GM19025 (cell line): ENCODE data around the gene MEGF11.
"Not testable (repeated sequence)": the region's sequence is repeated elsewhere in the genome, so short reads cannot be mapped to it uniquely, and the experiment has no call there.

ENCODE experiments used
- ATAC-seq: cut with Tn5 transposase; IDR thresholded peaks from one replicate; pipeline ENCODE4 v1.9.1; 2021; ENCODE audit warnings: mild to moderate bottlenecking, low read depth, moderate library complexity; ENCODE audit not compliant: unreplicated experiment

MEGF11 gene

DNA sequence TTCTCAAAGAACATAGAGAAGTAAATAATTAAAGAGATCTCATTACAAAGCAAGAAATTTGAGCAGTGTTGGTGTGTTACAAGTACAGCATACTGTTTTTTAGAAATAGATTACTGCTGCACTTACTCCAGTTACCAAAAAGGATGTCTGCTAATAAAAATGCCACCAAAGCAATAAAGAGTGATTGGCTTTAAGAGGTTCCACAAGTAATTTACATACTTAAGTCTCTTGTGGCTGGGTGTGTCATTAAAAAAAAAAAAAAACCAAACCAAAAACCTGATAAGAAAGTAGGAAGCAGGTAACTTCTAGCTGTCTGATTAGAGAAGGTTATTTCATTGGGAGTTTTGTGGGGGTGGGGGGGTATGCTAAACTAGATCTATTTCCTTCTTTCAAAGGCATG is 369.0 kb downstream of the MEGF11 start:
- ATAC-seq, result no peak

DNA sequence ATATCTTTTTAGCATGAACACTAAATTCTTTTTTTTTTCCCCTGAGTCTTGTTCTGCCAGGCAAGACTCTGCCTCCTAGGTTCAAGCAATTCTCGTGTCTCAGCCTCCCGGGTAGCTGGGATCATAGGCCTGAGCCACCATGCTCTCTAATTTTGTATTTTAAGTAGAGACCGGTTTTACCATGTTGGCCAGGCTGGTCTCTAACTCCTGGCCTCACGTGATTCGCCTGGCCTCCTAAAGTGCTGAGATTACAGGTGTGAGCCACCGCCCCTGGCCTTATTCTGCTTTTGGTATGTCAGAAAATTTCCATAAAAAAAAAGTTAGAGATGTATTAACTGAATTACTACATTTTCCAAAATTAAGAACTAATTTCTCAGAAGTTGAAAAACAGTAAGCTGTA is 370.0 kb downstream of the MEGF11 start:
- ATAC-seq, result no peak

DNA sequence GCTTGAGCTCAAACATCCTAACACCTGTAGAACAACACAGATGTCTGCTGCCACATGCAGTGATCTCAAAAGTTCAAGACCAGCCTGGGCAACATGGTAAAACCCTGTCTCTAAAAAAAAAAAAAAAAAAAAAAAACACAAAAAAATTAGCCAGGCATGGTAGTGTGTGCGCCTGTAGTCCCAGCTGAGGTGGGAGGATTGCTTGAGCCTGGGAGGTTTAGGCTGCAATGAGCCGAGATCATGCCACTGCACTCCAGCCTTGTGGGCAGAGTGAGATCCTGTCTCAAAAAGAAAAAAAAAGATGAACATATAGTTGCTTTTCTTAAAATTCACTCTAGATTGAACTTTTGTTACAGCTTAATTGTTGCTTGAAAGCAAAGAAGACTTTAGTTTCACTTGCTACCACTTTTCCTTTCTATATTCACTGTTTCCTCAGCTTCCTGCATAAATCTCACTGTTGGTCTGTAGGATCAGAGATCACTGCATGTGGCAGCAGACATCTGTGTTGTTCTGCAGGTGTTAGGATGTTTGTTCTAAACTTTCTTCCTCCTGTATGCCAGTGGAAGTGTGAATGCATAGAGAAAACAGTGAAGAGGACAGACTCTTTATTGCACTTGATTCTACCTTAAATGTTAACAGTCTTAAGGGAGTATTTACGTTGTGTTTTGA is 371.6 kb downstream of the MEGF11 start:
- ATAC-seq, result no peak

DNA sequence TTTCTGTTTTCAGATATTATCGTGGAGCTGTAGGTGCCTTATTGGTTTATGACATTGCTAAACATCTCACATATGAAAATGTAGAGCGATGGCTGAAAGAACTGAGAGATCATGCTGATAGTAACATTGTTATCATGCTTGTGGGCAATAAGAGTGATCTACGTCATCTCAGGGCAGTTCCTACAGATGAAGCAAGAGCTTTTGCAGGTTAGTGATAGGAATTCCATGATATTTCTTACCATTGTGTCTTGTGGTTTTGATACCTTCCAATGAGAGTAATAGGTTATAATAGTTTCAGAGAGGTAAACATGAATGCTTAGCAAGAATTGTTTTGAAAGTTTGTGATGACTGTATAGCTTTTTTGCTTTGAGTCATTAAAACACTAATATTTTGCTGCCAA is 375.8 kb downstream of the MEGF11 start:
- ATAC-seq, result no peak

DNA sequence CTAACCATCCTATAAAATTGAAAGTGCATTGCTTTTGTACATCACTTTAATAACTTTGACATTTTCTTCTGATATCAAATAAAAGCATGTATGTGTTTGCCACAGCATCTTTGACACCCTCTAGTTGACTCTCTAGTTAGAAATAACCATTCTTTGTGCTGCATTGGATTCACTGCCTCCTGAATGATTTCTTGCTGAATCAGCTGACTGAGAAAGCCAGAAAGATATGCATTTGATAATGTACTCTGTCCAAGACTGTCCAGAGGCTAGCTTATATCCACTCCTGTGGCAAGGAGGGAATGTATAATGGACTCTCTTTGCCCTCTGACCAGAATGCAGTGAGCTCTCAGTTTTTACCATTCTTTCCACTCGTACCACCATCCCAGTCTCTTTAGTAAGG is 378.1 kb downstream of the MEGF11 start:
- no peak for ATAC-seq

DNA sequence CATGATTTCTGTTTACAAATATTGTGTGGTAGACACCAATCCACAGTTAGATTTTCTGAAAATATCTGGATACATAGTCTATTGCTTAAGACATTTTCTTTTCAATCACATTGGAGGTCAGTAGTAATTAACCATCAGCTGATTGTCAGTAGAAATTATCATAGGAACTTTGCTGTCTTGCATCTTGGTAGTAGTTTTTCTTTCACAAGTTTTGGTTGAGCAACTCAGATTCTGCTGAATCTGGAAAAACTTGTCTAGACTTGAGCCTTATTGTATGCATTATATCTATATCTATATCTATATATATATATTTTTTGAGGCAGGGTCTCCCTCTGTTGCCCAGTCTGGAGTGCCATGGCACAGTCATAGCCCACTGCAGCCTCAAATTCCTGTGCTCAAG is 380.3 kb downstream of the MEGF11 start:
- no peak for ATAC-seq

DNA sequence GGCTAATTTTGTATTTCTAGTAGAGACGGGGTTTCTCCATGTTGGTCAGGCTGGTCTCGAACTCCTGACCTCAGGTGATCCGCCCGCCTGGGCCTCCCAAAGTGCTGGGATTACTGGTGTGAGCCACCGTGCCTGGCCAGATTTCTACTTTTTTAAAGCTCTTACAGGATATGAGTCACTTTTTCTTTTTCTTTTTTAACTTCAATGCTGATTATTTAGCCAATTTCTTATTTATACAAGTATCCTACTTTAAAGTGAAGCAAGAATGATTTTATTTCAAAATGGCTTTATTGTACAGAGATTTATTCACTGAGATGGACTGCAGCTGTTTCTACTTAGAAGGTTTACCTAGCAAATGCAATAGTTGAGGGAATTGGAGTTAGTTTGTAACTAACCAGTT is 381.0 kb downstream of the MEGF11 start:
- ATAC-seq, result not testable (repeated sequence)

DNA sequence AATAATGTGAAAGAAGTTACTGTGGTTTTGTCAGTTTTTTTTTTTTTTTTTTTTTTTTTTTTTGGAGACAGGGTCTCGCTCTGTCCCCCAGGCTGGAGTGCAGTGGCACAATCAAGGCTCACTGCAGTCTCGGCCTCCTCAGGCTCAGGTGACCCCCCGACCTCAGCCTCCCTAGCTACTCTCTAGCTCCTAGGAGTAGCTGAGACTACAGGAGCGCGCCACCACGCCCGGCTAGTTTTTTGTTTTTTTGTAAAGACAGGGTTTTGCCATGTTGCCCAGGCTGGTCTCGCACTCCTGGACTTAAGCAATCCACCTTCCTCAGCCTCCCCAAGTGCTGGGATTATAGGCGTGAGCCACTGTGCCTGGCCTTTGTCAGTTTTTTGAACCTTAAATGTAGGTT is 381.7 kb downstream of the MEGF11 start:
- ATAC-seq, result not testable (repeated sequence)

DNA sequence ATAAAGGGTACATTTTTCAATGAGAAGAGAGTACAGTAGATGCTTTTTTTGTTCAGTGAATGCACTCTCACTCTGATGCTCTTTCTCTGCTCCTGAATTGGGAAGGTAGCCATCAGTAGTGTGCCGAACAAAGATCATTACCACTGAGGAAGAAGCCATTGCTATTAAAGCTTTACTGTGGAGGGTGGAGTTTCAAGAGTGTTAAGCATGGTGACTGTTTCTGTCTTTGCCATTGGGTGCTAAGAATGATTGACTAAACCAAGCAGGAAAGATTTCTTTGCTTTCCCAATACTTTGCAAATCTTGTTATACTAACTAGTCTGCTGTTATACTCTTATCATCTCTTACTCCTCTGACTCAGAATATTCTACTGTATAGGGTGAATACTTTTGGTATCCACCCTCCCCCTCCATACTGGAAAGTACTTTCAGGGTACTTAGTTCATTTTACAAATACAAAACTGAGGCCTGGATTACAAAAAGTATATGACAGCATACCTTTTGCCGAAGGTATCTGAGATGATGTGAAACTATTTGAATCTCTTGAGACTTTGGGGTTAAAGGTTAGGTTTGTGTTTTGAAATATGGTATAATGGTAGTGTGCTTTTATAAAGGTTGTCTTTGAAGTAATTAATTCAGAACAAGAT is 382.5 kb downstream of the MEGF11 start:
- ATAC-seq, result no peak

DNA sequence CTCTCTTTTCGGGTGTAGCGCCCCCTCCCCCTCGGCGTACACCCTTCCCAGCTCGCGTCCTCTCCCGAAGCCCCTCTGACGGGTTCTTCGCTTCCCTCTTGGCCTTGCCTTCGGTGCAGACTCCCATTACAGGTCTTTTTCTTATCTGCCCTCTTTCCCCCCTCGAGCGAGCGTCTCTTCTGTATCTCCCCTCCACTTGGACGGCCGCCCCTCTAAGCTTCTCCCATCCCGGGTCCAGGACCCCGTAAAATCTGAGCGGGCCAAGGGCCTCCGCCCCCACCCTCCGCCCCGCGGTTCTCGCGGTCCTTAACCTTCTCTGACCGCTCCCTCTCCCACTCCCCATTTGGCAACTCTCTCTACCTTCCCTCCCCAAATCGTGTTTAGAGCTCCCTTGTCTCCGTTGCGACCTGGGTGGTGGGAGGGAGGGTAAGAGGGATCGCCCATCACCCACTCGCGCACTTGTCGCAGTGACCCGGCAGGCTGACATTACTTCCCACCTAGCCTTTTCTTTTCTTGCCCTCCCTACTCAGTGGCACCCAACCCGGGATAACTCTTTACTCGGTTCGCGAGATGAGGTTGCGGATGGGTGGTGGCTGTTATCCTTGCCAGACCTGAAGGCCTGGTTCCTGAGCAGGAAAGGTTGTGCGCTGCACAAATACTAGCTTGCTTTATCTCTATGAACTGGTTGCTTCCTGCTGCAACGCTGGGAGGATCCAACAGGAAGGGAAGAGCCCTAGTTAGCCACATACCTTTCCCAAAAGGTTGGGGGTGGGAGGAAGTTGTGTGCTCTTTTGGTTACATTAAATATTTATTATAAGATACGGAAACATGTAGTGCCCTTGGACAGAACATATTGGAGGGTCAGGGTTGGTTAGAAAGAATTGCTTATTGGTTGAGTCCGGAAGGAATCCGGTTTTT is 383.3 kb downstream of the MEGF11 start:
- no peak for ATAC-seq

DNA sequence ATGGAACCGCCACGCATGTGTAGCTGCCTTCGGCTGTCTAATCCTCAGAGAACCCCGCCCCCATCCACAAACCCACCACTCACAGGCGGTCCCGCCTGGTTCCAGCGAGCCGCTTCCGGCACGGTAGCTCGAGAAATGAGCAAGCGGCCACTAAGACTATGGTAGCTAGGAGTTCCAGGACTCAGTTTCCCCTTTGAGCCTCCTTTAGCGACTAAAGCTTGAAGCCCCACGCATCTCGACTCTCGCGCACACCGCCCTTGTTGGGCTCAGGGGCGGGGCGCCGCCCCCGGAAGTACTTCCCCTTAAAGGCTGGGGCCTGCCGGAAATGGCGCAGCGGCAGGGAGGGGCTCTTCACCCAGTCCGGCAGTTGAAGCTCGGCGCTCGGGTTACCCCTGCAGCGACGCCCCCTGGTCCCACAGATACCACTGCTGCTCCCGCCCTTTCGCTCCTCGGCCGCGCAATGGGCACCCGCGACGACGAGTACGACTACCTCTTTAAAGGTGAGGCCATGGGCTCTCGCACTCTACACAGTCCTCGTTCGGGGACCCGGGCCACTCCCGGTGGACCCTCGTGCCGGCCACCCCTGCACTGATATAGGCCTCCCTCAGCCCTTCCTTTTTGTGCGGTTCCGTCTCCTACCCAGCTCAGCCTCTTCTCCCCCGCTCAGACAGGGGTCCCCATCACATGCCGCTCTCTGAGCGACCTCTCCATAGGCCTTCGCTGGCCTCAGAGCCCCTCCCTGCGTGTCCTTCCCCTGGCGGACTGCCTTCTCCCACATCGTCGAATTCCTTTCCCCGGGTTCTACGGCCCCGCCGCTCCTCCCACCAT is 384.2 kb downstream of the MEGF11 start, which contains the start of gene RAB11A:
TSS of gene RAB11A (plus strand) at position 366 of the 828 bp plus-strand sequence. CDS start at position 461, 95 bp downstream.
- peak; percentile 88 for ATAC-seq

DNA sequence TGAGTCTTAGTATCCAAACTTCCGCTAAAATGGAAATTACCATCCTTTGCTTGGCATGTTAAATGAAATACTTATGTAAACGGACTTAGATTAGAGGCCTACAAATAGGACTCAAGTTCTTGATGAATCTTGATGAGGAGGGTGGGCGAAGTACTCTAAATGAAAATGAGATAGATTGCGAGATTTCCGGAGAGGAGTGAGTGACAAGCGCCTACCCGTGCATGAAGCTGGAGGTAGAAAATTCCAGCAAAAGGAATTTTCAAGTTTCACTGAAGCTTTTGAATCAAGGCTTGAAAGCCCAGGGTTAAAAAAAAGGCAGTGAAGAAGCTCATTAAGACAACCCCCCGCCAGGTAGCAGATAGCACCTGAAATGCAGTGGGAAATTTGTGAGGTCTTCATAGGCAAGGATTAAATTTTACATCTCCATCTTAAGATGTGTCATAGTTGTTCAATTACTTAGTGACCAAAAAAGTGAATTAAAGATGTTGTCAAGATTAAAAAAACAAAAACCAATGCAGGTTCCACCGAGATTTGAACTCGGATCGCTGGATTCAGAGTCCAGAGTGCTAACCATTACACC is 384.9 kb downstream of the MEGF11 start:
- no peak for ATAC-seq

DNA sequence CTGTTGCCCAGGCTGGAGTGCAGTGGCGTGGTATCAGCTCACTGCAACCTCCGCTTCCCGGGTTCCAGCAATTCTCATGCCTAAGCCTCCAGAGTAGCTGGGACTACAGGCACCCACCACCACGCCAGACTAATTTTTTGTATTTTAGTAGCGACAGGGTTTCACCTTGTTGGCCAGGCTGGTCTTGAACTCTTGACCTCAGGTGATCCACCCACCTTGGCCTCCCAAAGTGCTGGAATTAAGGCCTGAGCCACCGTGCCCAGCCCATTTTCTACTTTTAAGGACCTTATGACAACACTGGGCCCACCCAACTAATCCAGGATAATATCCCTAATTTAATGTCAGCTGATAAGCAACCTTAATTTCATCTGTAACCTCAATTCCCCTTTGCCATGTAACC is 385.6 kb downstream of the MEGF11 start:
- not testable (repeated sequence) for ATAC-seq

DNA sequence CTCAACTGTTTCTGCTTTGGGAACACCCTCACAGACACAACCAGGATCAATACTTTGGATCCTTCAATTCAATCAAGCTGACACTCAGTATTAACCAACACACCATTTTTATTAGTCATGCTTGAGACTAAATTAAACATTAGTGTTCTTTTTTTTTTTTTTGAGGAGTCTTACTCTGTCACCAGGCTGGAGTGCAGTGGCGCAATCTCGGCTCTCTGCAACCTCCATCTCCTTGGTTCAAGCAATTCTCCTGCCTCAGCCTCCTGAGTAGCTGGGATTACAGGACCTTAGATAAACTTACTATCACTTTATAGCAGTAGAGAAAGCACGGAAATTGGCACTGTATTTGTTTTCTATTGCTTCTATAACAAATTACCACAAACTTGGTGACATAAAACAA is 386.3 kb downstream of the MEGF11 start:
- no peak for ATAC-seq

DNA sequence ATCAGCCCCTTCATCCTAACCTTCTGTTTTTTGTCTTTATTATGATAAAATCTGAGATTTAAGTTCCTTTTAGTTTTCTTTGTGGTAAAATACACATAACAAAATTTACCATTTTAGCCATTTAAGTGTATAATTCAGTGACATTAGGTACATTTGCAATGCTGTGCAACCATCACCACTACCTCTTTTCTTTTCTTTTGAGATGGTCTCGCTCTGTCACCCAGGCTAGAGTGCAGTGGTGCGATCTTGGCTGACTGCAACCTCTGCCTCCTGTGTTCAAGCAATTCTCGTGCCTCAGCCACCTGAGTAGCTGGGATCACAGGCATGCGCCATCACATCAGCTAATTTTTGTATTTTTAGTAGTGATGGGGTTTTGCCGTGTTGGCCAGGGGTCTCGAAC is 390.4 kb downstream of the MEGF11 start:
- no peak for ATAC-seq

DNA sequence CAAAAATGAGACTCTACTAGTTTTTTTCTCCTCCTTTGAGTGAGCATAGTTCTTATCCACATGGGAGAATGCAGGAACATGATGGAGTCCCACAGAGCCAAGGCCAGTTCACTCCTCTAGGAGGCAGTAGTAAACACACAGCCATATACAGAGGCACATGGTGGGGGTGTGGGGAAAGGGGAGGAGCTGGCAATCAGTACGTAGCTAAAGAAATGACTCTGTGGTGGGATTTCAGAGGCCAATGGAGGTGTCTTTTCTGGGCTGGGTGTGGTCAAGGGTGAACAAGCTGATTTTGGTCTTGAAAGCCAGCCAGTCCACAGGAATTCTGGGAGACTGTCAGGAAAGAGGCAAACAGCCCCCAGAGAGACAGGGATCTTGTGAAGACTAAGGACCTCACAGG is 390.9 kb downstream of the MEGF11 start:
- no peak for ATAC-seq

DNA sequence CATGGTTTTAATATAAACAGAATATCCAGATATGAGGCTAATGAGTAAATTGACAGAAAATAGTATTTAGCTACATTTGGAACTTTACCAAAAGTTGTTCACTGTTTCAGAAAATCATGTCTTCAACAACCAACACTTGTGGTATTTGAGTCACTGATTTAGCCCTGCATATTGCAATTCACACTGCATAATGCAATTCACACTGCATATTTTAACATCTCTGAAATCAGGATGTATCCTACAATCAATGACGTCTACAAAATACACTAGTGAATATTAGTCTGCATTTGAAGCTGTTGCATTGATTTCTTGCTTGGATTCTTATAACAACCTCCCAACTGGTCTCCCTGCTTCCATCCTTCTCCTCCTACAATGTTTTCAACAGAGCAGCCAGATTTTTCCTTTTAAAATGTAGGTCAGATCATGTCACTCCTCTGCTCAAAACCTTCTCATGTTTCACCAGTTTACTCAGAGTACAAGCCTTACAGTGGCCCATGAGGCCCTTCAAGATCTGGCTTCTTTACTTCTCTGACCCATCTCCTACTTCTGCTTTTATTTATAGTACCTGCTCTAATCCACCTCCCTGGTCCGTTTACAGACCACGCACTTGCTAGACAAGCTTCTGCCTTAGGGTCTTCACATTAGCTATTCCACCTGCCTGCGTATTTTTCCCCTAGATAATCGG is 395.7 kb downstream of the MEGF11 start:
- no peak for ATAC-seq

DNA sequence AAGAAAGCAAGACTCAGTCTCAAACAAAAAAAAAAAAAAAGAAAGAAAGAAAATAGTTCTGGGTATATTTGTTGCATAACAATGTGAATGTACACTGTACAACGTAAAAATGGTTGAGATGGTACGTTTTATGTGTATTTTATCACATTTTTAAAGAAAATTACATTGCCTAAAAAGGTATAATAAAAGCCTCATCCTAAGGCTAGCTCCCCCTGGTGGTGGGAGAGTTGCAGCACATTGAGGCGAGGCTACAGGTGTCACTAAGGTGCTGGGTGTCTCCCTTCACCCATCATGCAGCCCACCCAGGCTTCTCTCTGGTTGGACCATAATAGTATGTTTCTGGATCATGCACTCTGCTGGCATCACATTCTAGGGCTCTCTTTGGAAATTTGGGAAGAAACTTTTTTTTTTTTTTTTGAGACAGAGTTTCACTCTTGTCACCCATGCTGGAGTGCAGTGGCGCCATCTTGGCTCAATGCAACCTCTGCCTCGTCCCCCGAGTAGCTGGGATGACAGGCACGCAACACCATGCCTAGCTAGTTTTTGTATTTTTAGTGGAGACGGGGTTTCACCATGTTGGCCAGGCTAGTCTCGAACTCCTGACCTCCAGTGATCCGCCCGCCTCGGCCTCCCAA is 396.6 kb downstream of the MEGF11 start:
- ATAC-seq, result no peak

DNA sequence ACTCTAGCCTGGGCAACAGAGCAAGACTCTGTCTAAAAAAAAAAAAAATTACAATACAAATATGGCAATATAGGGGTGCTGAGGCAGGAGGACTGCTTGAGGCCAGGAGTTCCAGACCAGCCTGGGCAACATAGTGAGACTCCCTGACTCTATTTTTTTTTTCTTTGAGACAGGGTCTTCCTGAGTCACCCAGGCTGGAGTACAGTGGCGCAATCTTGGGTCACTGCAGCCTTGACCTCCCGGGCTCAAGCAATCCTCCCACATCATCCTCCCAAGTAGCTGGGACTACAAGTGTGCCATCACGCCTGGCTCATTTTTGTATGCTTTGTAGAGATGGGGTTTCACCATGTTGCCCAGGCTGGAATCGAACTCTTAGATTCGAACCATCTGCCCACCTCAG is 401.6 kb downstream of the MEGF11 start:
- ATAC-seq, result no peak
